ENCODE measurements around the gene SYNC.

Gene SYNC

DNA sequence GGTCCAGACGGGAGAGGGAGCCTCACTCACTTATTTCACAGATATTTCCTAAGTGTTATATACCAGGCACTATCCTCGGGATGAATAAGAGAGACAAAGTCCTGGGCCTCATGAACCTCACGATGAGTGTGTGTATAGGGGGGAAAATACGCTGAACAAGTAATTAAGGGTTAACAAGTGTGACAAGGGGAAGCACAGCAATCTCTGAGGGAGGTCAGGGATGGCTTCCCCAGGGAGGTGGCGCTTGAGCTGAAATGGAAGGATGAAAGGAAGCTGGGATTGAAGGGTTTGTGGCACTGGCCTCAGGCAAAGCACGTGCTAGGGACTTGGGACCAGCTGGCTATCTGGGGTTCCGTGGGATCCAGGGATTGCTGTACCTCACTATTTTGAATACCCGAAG is 46.4 kb upstream of the SYNC start:
- H3K27me3 ChIP-seq (ENCODE audit: insufficient read depth, low read length) = peaks cover 5% of the 10 kb centered on the region; the same call in 1 of the 2 replicates
- H3K36me3 ChIP-seq (ENCODE audit: insufficient read depth, low read length) = no peaks in the 10 kb centered on the region
- H3K4me1 ChIP-seq (ENCODE audit: insufficient read depth, low read length, severe bottlenecking) = peaks cover 4% of the 10 kb centered on the region
- H3K4me2 ChIP-seq (ENCODE audit: low read length) = no peak overlapping the region
- no peak overlapping the region for H3K4me3 ChIP-seq (ENCODE audit: low read depth, low read length, poor library complexity, severe bottlenecking)
- H3K9ac ChIP-seq (ENCODE audit: low read length) = no peak overlapping the region
- H3F3A ChIP-seq (ENCODE audit: insufficient read depth, low read length) = no peaks in the 10 kb centered on the region
- H3K9me2 ChIP-seq (ENCODE audit: low read depth, low read length) = no peaks in the 10 kb centered on the region
- no peak overlapping the region for H2AFZ ChIP-seq (ENCODE audit: low read length)
- H3K9me3 ChIP-seq (ENCODE audit: low read length) = no peaks in the 10 kb centered on the region
- no peaks in the 10 kb centered on the region for H3K79me2 ChIP-seq (ENCODE audit: insufficient read depth, low read length)
- no peak overlapping the region for H3K27ac ChIP-seq (ENCODE audit: low read depth, low read length, poor library complexity, severe bottlenecking)
- TF ChIP-seq, protein P1, sequence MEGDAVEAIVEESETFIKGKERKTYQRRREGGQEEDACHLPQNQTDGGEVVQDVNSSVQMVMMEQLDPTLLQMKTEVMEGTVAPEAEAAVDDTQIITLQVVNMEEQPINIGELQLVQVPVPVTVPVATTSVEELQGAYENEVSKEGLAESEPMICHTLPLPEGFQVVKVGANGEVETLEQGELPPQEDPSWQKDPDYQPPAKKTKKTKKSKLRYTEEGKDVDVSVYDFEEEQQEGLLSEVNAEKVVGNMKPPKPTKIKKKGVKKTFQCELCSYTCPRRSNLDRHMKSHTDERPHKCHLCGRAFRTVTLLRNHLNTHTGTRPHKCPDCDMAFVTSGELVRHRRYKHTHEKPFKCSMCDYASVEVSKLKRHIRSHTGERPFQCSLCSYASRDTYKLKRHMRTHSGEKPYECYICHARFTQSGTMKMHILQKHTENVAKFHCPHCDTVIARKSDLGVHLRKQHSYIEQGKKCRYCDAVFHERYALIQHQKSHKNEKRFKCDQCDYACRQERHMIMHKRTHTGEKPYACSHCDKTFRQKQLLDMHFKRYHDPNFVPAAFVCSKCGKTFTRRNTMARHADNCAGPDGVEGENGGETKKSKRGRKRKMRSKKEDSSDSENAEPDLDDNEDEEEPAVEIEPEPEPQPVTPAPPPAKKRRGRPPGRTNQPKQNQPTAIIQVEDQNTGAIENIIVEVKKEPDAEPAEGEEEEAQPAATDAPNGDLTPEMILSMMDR (IDR thresholded peaks at IDR 0.05; ENCODE audit: low read length) = no peak
- no peak for TF ChIP-seq EZH2 (IDR thresholded peaks at IDR 0.05; ENCODE audit: borderline replicate concordance, low read length)
- no peaks in the 10 kb centered on the region for H4K20me1 ChIP-seq (ENCODE audit: insufficient read depth, low read length)

GRCh38 chr1:32748348-32748747 is 45.8 kb upstream of the SYNC start:
- H3K79me2 ChIP-seq (ENCODE audit: insufficient read depth, low read length) = no peaks in the 10 kb centered on the region
- H3F3A ChIP-seq (ENCODE audit: insufficient read depth, low read length) = no peaks in the 10 kb centered on the region
- H3K4me2 ChIP-seq (ENCODE audit: low read length) = no peak overlapping the region
- H3K27ac ChIP-seq (ENCODE audit: low read depth, low read length, poor library complexity, severe bottlenecking) = no peak overlapping the region
- no peaks in the 10 kb centered on the region for H3K36me3 ChIP-seq (ENCODE audit: insufficient read depth, low read length)
- peaks cover 1% of the 10 kb centered on the region for H3K4me1 ChIP-seq (ENCODE audit: insufficient read depth, low read length, severe bottlenecking)
- no peaks in the 10 kb centered on the region for H3K9me2 ChIP-seq (ENCODE audit: low read depth, low read length)
- no peak overlapping the region for H3K9ac ChIP-seq (ENCODE audit: low read length)
- no peaks in the 10 kb centered on the region for H3K9me3 ChIP-seq (ENCODE audit: low read length)
- no peaks in the 10 kb centered on the region for H4K20me1 ChIP-seq (ENCODE audit: insufficient read depth, low read length)
- H3K27me3 ChIP-seq (ENCODE audit: insufficient read depth, low read length) = peaks cover 6% of the 10 kb centered on the region; the same call in 1 of the 2 replicates
- H2AFZ ChIP-seq (ENCODE audit: low read length) = no peak overlapping the region
- TF ChIP-seq EZH2 (IDR thresholded peaks at IDR 0.05; ENCODE audit: borderline replicate concordance, low read length) = no peak
- TF ChIP-seq, protein P1 (IDR thresholded peaks at IDR 0.05; ENCODE audit: low read length) = no peak
- no peak overlapping the region for H3K4me3 ChIP-seq (ENCODE audit: low read depth, low read length, poor library complexity, severe bottlenecking)

- TF ChIP-seq, protein P1 (IDR thresholded peaks at IDR 0.05; ENCODE audit: low read length) = no peak
- no peak for TF ChIP-seq EZH2 (IDR thresholded peaks at IDR 0.05; ENCODE audit: borderline replicate concordance, low read length)
- Histone ChIP-seq H3K9ac (ENCODE audit: low read length) (no peak overlapping the region), H3K4me1 (ENCODE audit: insufficient read depth, low read length, severe bottlenecking) (peaks cover 4% of the 10 kb centered on the region), H3K27ac (ENCODE audit: low read depth, low read length, poor library complexity, severe bottlenecking) (no peak overlapping the region), H2AFZ (ENCODE audit: low read length) (no peak overlapping the region), H3F3A (ENCODE audit: insufficient read depth, low read length) (no peaks in the 10 kb centered on the region), H4K20me1 (ENCODE audit: insufficient read depth, low read length) (no peaks in the 10 kb centered on the region), H3K9me2 (ENCODE audit: low read depth, low read length) (no peaks in the 10 kb centered on the region), H3K4me3 (ENCODE audit: low read depth, low read length, poor library complexity, severe bottlenecking) (no peak overlapping the region), H3K9me3 (ENCODE audit: low read length) (no peaks in the 10 kb centered on the region), H3K36me3 (ENCODE audit: insufficient read depth, low read length) (no peaks in the 10 kb centered on the region), H3K4me2 (ENCODE audit: low read length) (no peak overlapping the region), H3K27me3 (ENCODE audit: insufficient read depth, low read length) (peaks cover 19% of the 10 kb centered on the region), H3K79me2 (ENCODE audit: insufficient read depth, low read length) (no peaks in the 10 kb centered on the region)
Observed at GRCh38 chr1:32746130-32746529, 43.6 kb upstream of the SYNC start.
